WTC11 (cell line): ENCODE data around the gene CUEDC1.

Experiments
- JUN ChIP-seq: sonication (generic); formaldehyde crosslinking; IDR thresholded peaks from 2 replicates; pipeline ENCODE4 v1.8.0; 2023; ENCODE audit warnings: mild to moderate bottlenecking, missing genetic modification reagents
- NR3C1 ChIP-seq: sonication (generic); formaldehyde crosslinking; conservative IDR thresholded peaks from 2 replicates; pipeline ENCODE4 v1.8.1; 2023; ENCODE audit warnings: low read depth, mild to moderate bottlenecking, missing genetic modification reagents
- ZBTB21 ChIP-seq: sonication (generic); formaldehyde crosslinking; IDR thresholded peaks from 2 replicates; pipeline ENCODE4 v1.8.1; 2023; ENCODE audit warnings: mild to moderate bottlenecking, missing genetic modification reagents, borderline replicate concordance
- ZNF219 ChIP-seq: sonication (generic); formaldehyde crosslinking; IDR thresholded peaks from 2 replicates; pipeline ENCODE4 v1.8.0; 2023; ENCODE audit warnings: missing genetic modification reagents, mild to moderate bottlenecking, borderline replicate concordance
- TF ChIP-seq, protein P1 (sequence below): fragments of 200-600 bp; IDR thresholded peaks from 2 replicates; pipeline ENCODE4 v1.8.0; 2022; ENCODE audit warnings: antibody characterized with exemption
- TF ChIP-seq, protein P2 (sequence below): sonication (generic); formaldehyde crosslinking; IDR thresholded peaks from 2 replicates; pipeline ENCODE4 v1.8.1; 2023; ENCODE audit warnings: mild to moderate bottlenecking, moderate library complexity, missing genetic modification reagents
- TF ChIP-seq, protein P3 (sequence below): sonication (generic); formaldehyde crosslinking; IDR thresholded peaks from 2 replicates; pipeline ENCODE4 v1.8.0; 2022; ENCODE audit warnings: mild to moderate bottlenecking, missing genetic modification reagents
- TF ChIP-seq, protein P4 (sequence below): sonication (generic); formaldehyde crosslinking; IDR thresholded peaks from 2 replicates; pipeline ENCODE4 v1.8.1; 2023; ENCODE audit warnings: mild to moderate bottlenecking, missing genetic modification reagents, moderate library complexity
- TF ChIP-seq, protein P5 (sequence below): sonication (generic); formaldehyde crosslinking; conservative IDR thresholded peaks from 2 replicates; pipeline ENCODE4 v1.8.1; 2023; ENCODE audit warnings: mild to moderate bottlenecking, low read depth, missing genetic modification reagents, moderate library complexity

DNA sequence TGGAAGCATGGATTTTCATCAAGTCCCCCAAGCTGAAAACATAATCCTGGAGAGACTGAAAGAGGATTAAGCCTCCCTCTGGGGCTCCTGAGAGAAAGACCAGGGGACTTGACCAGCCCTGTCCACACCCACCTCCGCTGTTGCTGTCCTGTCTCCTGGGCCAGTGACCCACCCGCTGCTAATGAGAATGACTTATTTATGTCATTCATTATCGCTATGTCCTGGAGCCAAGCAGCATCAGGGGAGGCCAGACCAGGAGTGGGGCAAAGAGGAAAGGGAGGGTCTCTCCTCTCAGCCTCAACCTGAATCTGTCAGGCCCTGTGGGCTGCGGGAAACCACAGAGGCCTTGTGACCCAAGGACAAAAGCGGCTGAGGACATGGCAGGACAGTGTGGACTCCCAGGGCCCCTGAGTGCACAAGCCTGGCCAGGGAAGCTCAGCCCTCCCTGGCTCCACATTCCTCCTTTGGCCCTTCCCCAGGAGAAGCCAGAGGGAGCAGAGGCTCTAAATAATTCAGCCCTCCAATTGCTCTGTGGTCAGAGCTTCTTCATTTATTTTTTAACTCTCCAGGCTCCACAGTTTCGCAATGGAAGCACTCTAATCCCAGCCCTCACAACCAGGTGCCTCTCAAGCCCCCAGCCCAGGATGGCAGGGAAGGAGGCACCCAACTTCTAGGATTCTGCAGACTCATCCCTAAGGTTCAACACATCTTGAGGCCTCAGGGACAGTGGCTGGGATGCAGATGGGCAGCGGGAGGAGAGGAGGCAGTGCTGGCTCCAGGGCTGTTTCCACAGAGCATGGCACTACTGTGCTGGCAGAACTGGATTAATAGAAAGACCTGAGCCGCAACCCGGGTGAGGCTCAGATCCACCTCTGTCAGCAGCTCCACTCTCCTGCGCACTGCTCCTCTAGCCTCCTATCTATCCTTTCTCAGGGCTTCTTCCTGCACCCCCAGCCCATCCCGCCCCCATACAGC, 19.1 kb downstream of the CUEDC1 start:
- TF ChIP-seq, protein P1, sequence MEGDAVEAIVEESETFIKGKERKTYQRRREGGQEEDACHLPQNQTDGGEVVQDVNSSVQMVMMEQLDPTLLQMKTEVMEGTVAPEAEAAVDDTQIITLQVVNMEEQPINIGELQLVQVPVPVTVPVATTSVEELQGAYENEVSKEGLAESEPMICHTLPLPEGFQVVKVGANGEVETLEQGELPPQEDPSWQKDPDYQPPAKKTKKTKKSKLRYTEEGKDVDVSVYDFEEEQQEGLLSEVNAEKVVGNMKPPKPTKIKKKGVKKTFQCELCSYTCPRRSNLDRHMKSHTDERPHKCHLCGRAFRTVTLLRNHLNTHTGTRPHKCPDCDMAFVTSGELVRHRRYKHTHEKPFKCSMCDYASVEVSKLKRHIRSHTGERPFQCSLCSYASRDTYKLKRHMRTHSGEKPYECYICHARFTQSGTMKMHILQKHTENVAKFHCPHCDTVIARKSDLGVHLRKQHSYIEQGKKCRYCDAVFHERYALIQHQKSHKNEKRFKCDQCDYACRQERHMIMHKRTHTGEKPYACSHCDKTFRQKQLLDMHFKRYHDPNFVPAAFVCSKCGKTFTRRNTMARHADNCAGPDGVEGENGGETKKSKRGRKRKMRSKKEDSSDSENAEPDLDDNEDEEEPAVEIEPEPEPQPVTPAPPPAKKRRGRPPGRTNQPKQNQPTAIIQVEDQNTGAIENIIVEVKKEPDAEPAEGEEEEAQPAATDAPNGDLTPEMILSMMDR = no peak
- TF ChIP-seq ZNF219 (CRISPR knock-in tag) (no peak), ZBTB21 (CRISPR knock-in tag) (no peak), NR3C1 (CRISPR knock-in tag) (no peak), JUN (CRISPR knock-in tag) (no peak)
- TF ChIP-seq, protein P2, sequence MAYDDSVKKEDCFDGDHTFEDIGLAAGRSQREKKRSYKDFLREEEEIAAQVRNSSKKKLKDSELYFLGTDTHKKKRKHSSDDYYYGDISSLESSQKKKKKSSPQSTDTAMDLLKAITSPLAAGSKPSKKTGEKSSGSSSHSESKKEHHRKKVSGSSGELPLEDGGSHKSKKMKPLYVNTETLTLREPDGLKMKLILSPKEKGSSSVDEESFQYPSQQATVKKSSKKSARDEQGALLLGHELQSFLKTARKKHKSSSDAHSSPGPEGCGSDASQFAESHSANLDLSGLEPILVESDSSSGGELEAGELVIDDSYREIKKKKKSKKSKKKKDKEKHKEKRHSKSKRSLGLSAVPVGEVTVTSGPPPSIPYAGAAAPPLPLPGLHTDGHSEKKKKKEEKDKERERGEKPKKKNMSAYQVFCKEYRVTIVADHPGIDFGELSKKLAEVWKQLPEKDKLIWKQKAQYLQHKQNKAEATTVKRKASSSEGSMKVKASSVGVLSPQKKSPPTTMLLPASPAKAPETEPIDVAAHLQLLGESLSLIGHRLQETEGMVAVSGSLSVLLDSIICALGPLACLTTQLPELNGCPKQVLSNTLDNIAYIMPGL (CRISPR knock-in tag) = no peak
- TF ChIP-seq, protein P3, sequence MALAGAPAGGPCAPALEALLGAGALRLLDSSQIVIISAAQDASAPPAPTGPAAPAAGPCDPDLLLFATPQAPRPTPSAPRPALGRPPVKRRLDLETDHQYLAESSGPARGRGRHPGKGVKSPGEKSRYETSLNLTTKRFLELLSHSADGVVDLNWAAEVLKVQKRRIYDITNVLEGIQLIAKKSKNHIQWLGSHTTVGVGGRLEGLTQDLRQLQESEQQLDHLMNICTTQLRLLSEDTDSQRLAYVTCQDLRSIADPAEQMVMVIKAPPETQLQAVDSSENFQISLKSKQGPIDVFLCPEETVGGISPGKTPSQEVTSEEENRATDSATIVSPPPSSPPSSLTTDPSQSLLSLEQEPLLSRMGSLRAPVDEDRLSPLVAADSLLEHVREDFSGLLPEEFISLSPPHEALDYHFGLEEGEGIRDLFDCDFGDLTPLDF (CRISPR knock-in tag) = no peak
- TF ChIP-seq, protein P4, sequence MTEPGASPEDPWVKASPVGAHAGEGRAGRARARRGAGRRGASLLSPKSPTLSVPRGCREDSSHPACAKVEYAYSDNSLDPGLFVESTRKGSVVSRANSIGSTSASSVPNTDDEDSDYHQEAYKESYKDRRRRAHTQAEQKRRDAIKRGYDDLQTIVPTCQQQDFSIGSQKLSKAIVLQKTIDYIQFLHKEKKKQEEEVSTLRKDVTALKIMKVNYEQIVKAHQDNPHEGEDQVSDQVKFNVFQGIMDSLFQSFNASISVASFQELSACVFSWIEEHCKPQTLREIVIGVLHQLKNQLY (CRISPR knock-in tag) = no peak
- TF ChIP-seq, protein P5, sequence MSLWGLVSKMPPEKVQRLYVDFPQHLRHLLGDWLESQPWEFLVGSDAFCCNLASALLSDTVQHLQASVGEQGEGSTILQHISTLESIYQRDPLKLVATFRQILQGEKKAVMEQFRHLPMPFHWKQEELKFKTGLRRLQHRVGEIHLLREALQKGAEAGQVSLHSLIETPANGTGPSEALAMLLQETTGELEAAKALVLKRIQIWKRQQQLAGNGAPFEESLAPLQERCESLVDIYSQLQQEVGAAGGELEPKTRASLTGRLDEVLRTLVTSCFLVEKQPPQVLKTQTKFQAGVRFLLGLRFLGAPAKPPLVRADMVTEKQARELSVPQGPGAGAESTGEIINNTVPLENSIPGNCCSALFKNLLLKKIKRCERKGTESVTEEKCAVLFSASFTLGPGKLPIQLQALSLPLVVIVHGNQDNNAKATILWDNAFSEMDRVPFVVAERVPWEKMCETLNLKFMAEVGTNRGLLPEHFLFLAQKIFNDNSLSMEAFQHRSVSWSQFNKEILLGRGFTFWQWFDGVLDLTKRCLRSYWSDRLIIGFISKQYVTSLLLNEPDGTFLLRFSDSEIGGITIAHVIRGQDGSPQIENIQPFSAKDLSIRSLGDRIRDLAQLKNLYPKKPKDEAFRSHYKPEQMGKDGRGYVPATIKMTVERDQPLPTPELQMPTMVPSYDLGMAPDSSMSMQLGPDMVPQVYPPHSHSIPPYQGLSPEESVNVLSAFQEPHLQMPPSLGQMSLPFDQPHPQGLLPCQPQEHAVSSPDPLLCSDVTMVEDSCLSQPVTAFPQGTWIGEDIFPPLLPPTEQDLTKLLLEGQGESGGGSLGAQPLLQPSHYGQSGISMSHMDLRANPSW (CRISPR knock-in tag) = no peak
